ENCODE data around the gene FAM3A. TPM values are rescaled to one million over a fixed set of nuclear protein-coding genes. Genes with fewer than 3 reads are reported as not detected.

FAM3A gene
- total RNA-seq, 1 donor from 2014 or later, result 36.5 TPM

- peak overlapping the region; percentile 78 for H3K27ac Mint-ChIP-seq (ENCODE audit: unreplicated experiment)
Measured at GRCh38 chrX:154457491-154458115, 58.4 kb downstream of the FAM3A start.

More at GRCh38 chrX:154457491-154458115, 58.4 kb downstream of the FAM3A start:
- Mint-ChIP-seq H3K9me3 (ENCODE audit: low read depth) (peaks cover 8% of the 10 kb centered on the region), H3K4me1 (ENCODE audit: low read depth) (peaks cover 23% of the 10 kb centered on the region), H3K27me3 (ENCODE audit: low read depth) (no peaks in the 10 kb centered on the region), H3K36me3 (ENCODE audit: low read depth) (peaks cover 15% of the 10 kb centered on the region), H3K4me3 (ENCODE audit: unreplicated experiment) (peak overlapping the region; percentile 83)
- TF ChIP-seq CTCF (IDR thresholded peaks at IDR 0.05), result no peak
- no peak for DNase-seq (ENCODE audit: low spot score)

Other genes with a start within 250 kb of the FAM3A start
- not detected in 3 replicates for gene TEX28, start 221.1 kb downstream of the FAM3A start, total RNA-seq
- not detected in 3 replicates for gene TKTL1, start 220.4 kb downstream of the FAM3A start, total RNA-seq
- gene FLNA, start 141.6 kb downstream of the FAM3A start, total RNA-seq, result 1,923 to 4,327 TPM (median 4,325 TPM) in 3 replicates
- 66.3 to 81.7 TPM (median 81.1 TPM) in 3 replicates for gene EMD, start 136.9 kb downstream of the FAM3A start, total RNA-seq
- 1,847 to 2,160 TPM (median 2,120 TPM) in 3 replicates for gene RPL10, start 117.9 kb downstream of the FAM3A start, total RNA-seq
- gene DNASE1L1, start 107.0 kb downstream of the FAM3A start, total RNA-seq, result 39.4 to 44.5 TPM (median 40.8 TPM) in 3 replicates
- gene TAFAZZIN, start 104.7 kb downstream of the FAM3A start, total RNA-seq, result 33.4 to 39.1 TPM (median 38.7 TPM) in 3 replicates
- 132 to 139 TPM (median 136 TPM) in 3 replicates for gene ATP6AP1, start 87.6 kb downstream of the FAM3A start, total RNA-seq
- gene GDI1, start 79.1 kb downstream of the FAM3A start, total RNA-seq, result 147 to 159 TPM (median 152 TPM) in 3 replicates
- gene FAM50A, start 72.1 kb downstream of the FAM3A start, total RNA-seq, result 98.3 to 108 TPM (median 106 TPM) in 3 replicates
- gene PLXNA3, start 58.0 kb downstream of the FAM3A start, total RNA-seq, result 187 to 212 TPM (median 205 TPM) in 3 replicates
- gene LAGE3, start 37.0 kb downstream of the FAM3A start, total RNA-seq, result 17.7 to 25.4 TPM (median 19.8 TPM) in 3 replicates
- gene UBL4A, start 29.6 kb downstream of the FAM3A start, total RNA-seq, result 20.8 to 21.2 TPM (median 20.8 TPM) in 3 replicates
- 26.8 to 28.9 TPM (median 28.9 TPM) in 3 replicates for gene SLC10A3, start 25.6 kb downstream of the FAM3A start, total RNA-seq
- gene G6PD, start 30.6 kb upstream of the FAM3A start, total RNA-seq, result 63.9 to 165 TPM (median 67.6 TPM) in 3 replicates
- gene IKBKG, start 31.4 kb upstream of the FAM3A start, total RNA-seq, result 21.6 to 28.3 TPM (median 22.4 TPM) in 3 replicates
- gene CTAG1A, start 68.9 kb upstream of the FAM3A start, total RNA-seq, result not detected in 3 replicates
- not detected in 3 replicates for gene CTAG1B, start 103.0 kb upstream of the FAM3A start, total RNA-seq
- not detected in 3 replicates for gene CTAG2, start 137.3 kb upstream of the FAM3A start, total RNA-seq
- gene GAB3, start 234.8 kb upstream of the FAM3A start, total RNA-seq, result 2.0 to 2.4 TPM (median 2.2 TPM) in 3 replicates
- gene DKC1, start 246.6 kb upstream of the FAM3A start, total RNA-seq, result 31.1 to 38.1 TPM (median 31.2 TPM) in 3 replicates